IMR-90 (cell line): ENCODE measurements around the gene TMEM237. TPM values are rescaled to one million over a fixed set of nuclear protein-coding genes. Genes with fewer than 3 reads are reported as not detected.
A peak's percentile ranks its signal among the peaks of the same experiment; 100 is the strongest.

ENCODE experiments used
- ATAC-seq: fragments of 200-7000 bp; cut with Tn5 transposase; 2 replicates; pipeline ENCODE4 v1.9.1; 2020; ENCODE audit warnings: low read depth, mild to moderate bottlenecking, moderate library complexity
- BruUV-seq: library from RNA; stranded (reverse); fragments of 400-500 nt; replicated peaks from 2 replicates; lab custom pipeline; 2021; lab: Mats Ljungman, UMichigan
- CTCF ChIA-PET: fragments of 300-600 bp; formaldehyde crosslinking; extraction: SDS; loops from one replicate; lab custom pipeline; 2021; ENCODE audit warnings: antibody characterized with exemption; lab: Yijun Ruan, JAX
- POLR2A ChIA-PET: fragments of 300-600 bp; sonication (Branson Sonifier 250); formaldehyde crosslinking; loops from one replicate; lab custom pipeline; 2022; ENCODE audit warnings: antibody characterized with exemption; ENCODE audit not compliant: unreplicated experiment; lab: Charles Lee
- DNase-seq: peaks from one replicate; pipeline ENCODE4 v3.0.0; 2013
- H2AFZ ChIP-seq: replicated peaks from 2 replicates; pipeline ENCODE3; 2013; ENCODE audit warnings: low read length, mild to moderate bottlenecking; ENCODE audit not compliant: poor library complexity
- H2AK5ac ChIP-seq: 2 replicates; pipeline ENCODE4 v1.6.1; 2013; ENCODE audit warnings: low read depth, low read length, inconsistent platforms
- H2AK9ac ChIP-seq: replicated peaks from 2 replicates; pipeline ENCODE3; 2013; ENCODE audit warnings: mild to moderate bottlenecking, low read depth, low read length, moderate library complexity; ENCODE audit not compliant: poor library complexity
- H2BK120ac ChIP-seq: 2 replicates; pipeline ENCODE4 v1.6.1; 2013; ENCODE audit warnings: low read depth, low read length, inconsistent platforms
- H2BK15ac ChIP-seq: 3 replicates; pipeline ENCODE4 v1.6.1; 2013; ENCODE audit warnings: low read depth, low read length, inconsistent platforms
- H2BK20ac ChIP-seq: 2 replicates; pipeline ENCODE4 v1.6.1; 2013; ENCODE audit warnings: low read depth, mild to moderate bottlenecking, inconsistent platforms, low read length, moderate library complexity
- H2BK5ac ChIP-seq: 2 replicates; pipeline ENCODE4 v1.6.1; 2013; ENCODE audit warnings: mild to moderate bottlenecking, low read depth, low read length, inconsistent platforms; ENCODE audit not compliant: poor library complexity, severe bottlenecking
- H3K14ac ChIP-seq: replicated peaks from 2 replicates; pipeline ENCODE4 v1.6.1; 2013; ENCODE audit warnings: low read depth, low read length, inconsistent platforms
- H3K18ac ChIP-seq: 2 replicates; pipeline ENCODE4 v1.6.1; 2013; ENCODE audit warnings: low read depth, low read length, control low read depth
- H3K23ac ChIP-seq: 2 replicates; pipeline ENCODE4 v1.6.1; 2013; ENCODE audit warnings: low read depth, low read length, inconsistent platforms
- H3K27ac ChIP-seq: 2 replicates; pipeline ENCODE4 v1.5.1; 2013; ENCODE audit warnings: mild to moderate bottlenecking, control low read depth, low read length; ENCODE audit not compliant: insufficient read depth
- H3K27me3 ChIP-seq: 2 replicates; pipeline ENCODE4 v1.6.1; 2013; ENCODE audit warnings: low read length; ENCODE audit not compliant: control insufficient read depth, insufficient read depth
- H3K36me3 ChIP-seq: 2 replicates; pipeline ENCODE4 v1.6.1; 2013; ENCODE audit warnings: low read length, mixed read lengths; ENCODE audit not compliant: control insufficient read depth, insufficient read depth
- H3K4ac ChIP-seq: 2 replicates; pipeline ENCODE4 v1.6.1; 2013; ENCODE audit warnings: low read depth, low read length, inconsistent platforms
- H3K4me1 ChIP-seq: 2 replicates; pipeline ENCODE4 v1.6.1; 2013; ENCODE audit warnings: low read length, mixed read lengths; ENCODE audit not compliant: control insufficient read depth, insufficient read depth
- H3K4me2 ChIP-seq: 2 replicates; pipeline ENCODE4 v1.6.1; 2013; ENCODE audit warnings: low read depth, mild to moderate bottlenecking, control low read depth, low read length, moderate library complexity
- H3K4me3 ChIP-seq: 2 replicates; pipeline ENCODE4 v1.5.1; 2013; ENCODE audit warnings: low read depth, mild to moderate bottlenecking, control low read depth, low read length, moderate library complexity; ENCODE audit not compliant: insufficient read depth
- H3K56ac ChIP-seq: 2 replicates; pipeline ENCODE4 v1.6.1; 2013; ENCODE audit warnings: low read length, inconsistent platforms; ENCODE audit not compliant: insufficient read depth; ENCODE audit errors: extremely low read depth
- H3K79me1 ChIP-seq, 2 experiments: 2 replicates each; pipeline ENCODE4 v1.6.1; 2013; ENCODE audit warnings: low read length in 2 of 2, inconsistent platforms in 1 of 2, low read depth in 1 of 2
- H3K9ac ChIP-seq: 2 replicates; pipeline ENCODE4 v1.6.1; 2013; ENCODE audit warnings: low read depth, low read length, control low read depth
- H3K9me1 ChIP-seq: 2 replicates; pipeline ENCODE4 v1.6.1; 2013; ENCODE audit warnings: low read length, inconsistent platforms; ENCODE audit not compliant: insufficient read depth
- H3K9me3 ChIP-seq: 2 replicates; pipeline ENCODE4 v1.6.1; 2013; ENCODE audit warnings: low read length; ENCODE audit not compliant: control insufficient read depth, insufficient read depth
- H4K20me1 ChIP-seq: 2 replicates; pipeline ENCODE4 v1.6.1; 2013; ENCODE audit warnings: low read length, inconsistent platforms; ENCODE audit not compliant: insufficient read depth
- H4K5ac ChIP-seq: 2 replicates; pipeline ENCODE4 v1.6.1; 2013; ENCODE audit warnings: mild to moderate bottlenecking, low read depth, low read length, control low read depth
- H4K8ac ChIP-seq, 2 experiments: 2 replicates each; pipeline ENCODE4 v1.6.1; 2013; ENCODE audit warnings: low read depth in 2 of 2, low read length in 2 of 2, control low read depth in 1 of 2, inconsistent platforms in 1 of 2
- H4K91ac ChIP-seq: 2 replicates; pipeline ENCODE4 v1.6.1; 2013; ENCODE audit warnings: low read depth, low read length, inconsistent platforms; ENCODE audit not compliant: insufficient read depth
- CHD1 ChIP-seq: IDR thresholded peaks from 2 replicates; pipeline ENCODE4 v1.6.1; 2012; ENCODE audit warnings: low read depth, low read length, improper control_type of control experiment
- CTCF ChIP-seq: conservative IDR thresholded peaks from 2 replicates; pipeline ENCODE4 v1.5.1; 2012; ENCODE audit warnings: mild to moderate bottlenecking, low read depth, low read length, improper control_type of control experiment
- ELK1 ChIP-seq: fragments of 150-350 bp; IDR thresholded peaks from 2 replicates; pipeline ENCODE4 v1.6.1; 2016; ENCODE audit warnings: low read depth, mild to moderate bottlenecking, low read length, moderate library complexity, borderline replicate concordance
- FOS ChIP-seq: fragments of 150-350 bp; IDR thresholded peaks from 2 replicates; pipeline ENCODE4 v1.6.1; 2016; ENCODE audit warnings: low read depth, low read length
- MAFK ChIP-seq: IDR thresholded peaks from 2 replicates; pipeline ENCODE4 v1.6.1; 2012; ENCODE audit warnings: low read depth, low read length, improper control_type of control experiment
- MAZ ChIP-seq: IDR thresholded peaks from 2 replicates; pipeline ENCODE4 v1.6.1; 2012; ENCODE audit warnings: low read depth, mild to moderate bottlenecking, low read length, improper control_type of control experiment, moderate library complexity, borderline replicate concordance
- MXI1 ChIP-seq: IDR thresholded peaks from 2 replicates; pipeline ENCODE4 v1.6.1; 2012; ENCODE audit warnings: low read depth, mild to moderate bottlenecking, low read length, moderate library complexity, borderline replicate concordance
- NFE2L2 ChIP-seq: fragments of 150-350 bp; IDR thresholded peaks from 2 replicates; pipeline ENCODE4 v1.6.1; 2016; ENCODE audit warnings: low read depth, mild to moderate bottlenecking, low read length
- POLR2A ChIP-seq: IDR thresholded peaks from 2 replicates; pipeline ENCODE4 v1.6.1; 2012; ENCODE audit warnings: mild to moderate bottlenecking, low read depth, low read length
- RAD21 ChIP-seq: IDR thresholded peaks from 2 replicates; pipeline ENCODE4 v1.6.1; 2012; ENCODE audit warnings: low read length, improper control_type of control experiment
- RFX5 ChIP-seq: IDR thresholded peaks from 2 replicates; pipeline ENCODE4 v1.8.0; 2012; ENCODE audit warnings: low read depth, mild to moderate bottlenecking, low read length, moderate library complexity
- SMC3 ChIP-seq: fragments of 150-350 bp; IDR thresholded peaks from 2 replicates; pipeline ENCODE4 v1.6.1; 2016; ENCODE audit warnings: low read depth, mild to moderate bottlenecking, antibody characterized with exemption, low read length, moderate library complexity
- WGBS, 2 experiments: methylation state at CpG; one replicate each; pipeline versions ENCODE4 v1.1.5 to v1.1.7; 2013; ENCODE audit warnings: missing lambda C conversion rate in 2 of 2; ENCODE audit not compliant: insufficient read length in 1 of 2; ENCODE audit errors: extremely low coverage in 2 of 2; 5-methylcytosine and 5-hydroxymethylcytosine counted together
- dilution Hi-C: fragments of 300-500 bp; cut with HindIII; formaldehyde crosslinking; loops from one replicate; pipeline ENCODE4 v1.14.3; 2018; ENCODE audit warnings: low sequenced_read_pairs; ENCODE audit not compliant: unreplicated experiment
- in situ Hi-C: fragments of 300-500 bp; cut with MboI; formaldehyde crosslinking; loops from 3 replicates; pipeline ENCODE4 v1.14.3; 2019; ENCODE audit warnings: low sequenced_read_pairs, inconsistent platforms, mixed read lengths
- intact Hi-C: fragments of 100-400 bp; cut with micrococcal nuclease; formaldehyde crosslinking; loops from 2 replicates; pipeline ENCODE4 v1.10.0; 2022
- polyA plus RNA-seq, 3 experiments: library from polyadenylated mRNA; depleted of rRNA; stranded (reverse); fragments of >200 nt; gene quantifications; 2 replicates each; pipeline ENCODE4 v1.2.3, GENCODE V29; 2012; ENCODE audit warnings: low replicate concordance in 1 of 3
- total RNA-seq: library from RNA; depleted of rRNA; stranded (reverse); fragments of >200 nt; gene quantifications from 2 replicates; pipeline ENCODE4 v1.2.3, GENCODE V29; 2012

TMEM237 gene
- total and polyA plus RNA-seq, 2 of the 4 experiments (the other 2 are of a cell fraction) = 29.4 to 58.8 TPM

- H3K27ac ChIP-seq = no peak overlapping the region
- no peak overlapping the region for H2BK20ac ChIP-seq
- dilution Hi-C loops (no loop called here), intact Hi-C loops (no loop called here), in situ Hi-C loops (no loop called here)
- DNase-seq = peak; percentile 12
- H3K23ac ChIP-seq = no peak overlapping the region
- H3K36me3 ChIP-seq = peaks cover 17% of the 10 kb centered on the region
- H3K4me1 ChIP-seq = no peaks in the 10 kb centered on the region
- H3K56ac ChIP-seq = no peak overlapping the region
- ChIA-PET CTCF (interaction anchor here (1.1 kb wide), 1 partner anchor 21 kb away, joined by 3 read pairs; no protein-coding TSS in a partner anchor), POLR2A (no interaction called here)
- 100% methylated on average over 1 of the region's 2 CpGs; no CpG with 5 or more reads in 1 of the 2 experiments for WGBS, 2 experiments
- H3K18ac ChIP-seq = no peak overlapping the region
- H3K9ac ChIP-seq = no peak overlapping the region
- no peak overlapping the region for H2BK15ac ChIP-seq
- peak; percentile 27; the same call in 1 of the 2 replicates for ATAC-seq
- H3K4ac ChIP-seq = no peak overlapping the region
- H3K27me3 ChIP-seq = no peaks in the 10 kb centered on the region
- H4K8ac ChIP-seq = no peak overlapping the region
- no peak for TF ChIP-seq NFE2L2
- TF ChIP-seq POLR2A = no peak
- TF ChIP-seq MAFK = no peak
- TF ChIP-seq CHD1 = no peak
- no peak for TF ChIP-seq MAZ
- TF ChIP-seq MXI1 = no peak
- TF ChIP-seq RFX5 = no peak
- no peak for TF ChIP-seq FOS
- TF ChIP-seq RAD21 = no peak
- no peak for TF ChIP-seq ELK1
- no peak for TF ChIP-seq SMC3
- TF ChIP-seq CTCF = no peak
- H3K9me3 ChIP-seq = no peaks in the 10 kb centered on the region
- no peak overlapping the region for H3K4me2 ChIP-seq
- no peak overlapping the region for H2BK5ac ChIP-seq
- no peak overlapping the region for H2BK120ac ChIP-seq
- H4K5ac ChIP-seq = no peak overlapping the region
- no peaks in the 10 kb centered on the region for H4K20me1 ChIP-seq
- no TSS peak for BruUV-seq
- no peaks in the 10 kb centered on the region for H3K79me1 ChIP-seq
- no peak overlapping the region for H3K14ac ChIP-seq
- no peak overlapping the region for H2AFZ ChIP-seq
- H3K9me1 ChIP-seq = no peaks in the 10 kb centered on the region; the same call in 1 of the 2 replicates
- H4K91ac ChIP-seq = no peak overlapping the region
- no peak overlapping the region for H2AK5ac ChIP-seq
- H3K4me3 ChIP-seq = no peak overlapping the region
- H2AK9ac ChIP-seq = no peak overlapping the region
These were observed 14.8 kb downstream of the TMEM237 start for GRCh38 chr2:201628545-201628944.
